Subcutaneous abdominal adipose tissue (tissue), 5 donors: ENCODE data around the gene FUT8.

Experiments
- H3K27ac ChIP-seq: one replicate; pipeline ENCODE4 v1.7.0; 2013; ENCODE audit warnings: low read depth, mild to moderate bottlenecking, inconsistent platforms, low read length, moderate library complexity
- H3K27me3 ChIP-seq, 5 donors: one replicate each; pipeline ENCODE4 v1.7.0; 2013; ENCODE audit warnings: low read length in 5 of 5, inconsistent platforms in 1 of 5; ENCODE audit not compliant: control insufficient read depth in 5 of 5, insufficient read depth in 4 of 5
- H3K36me3 ChIP-seq, 5 donors: one replicate each; pipeline ENCODE4 v1.7.0; 2013; ENCODE audit warnings: low read length in 5 of 5; ENCODE audit not compliant: control insufficient read depth in 5 of 5, insufficient read depth in 5 of 5
- H3K4me1 ChIP-seq, 5 donors: one replicate each; pipeline ENCODE4 v1.7.0; 2013; ENCODE audit warnings: low read length in 5 of 5, mild to moderate bottlenecking in 3 of 5, moderate library complexity in 1 of 5; ENCODE audit not compliant: control insufficient read depth in 5 of 5, insufficient read depth in 5 of 5
- H3K4me3 ChIP-seq, 5 donors: one replicate each; pipeline ENCODE4 v1.7.0; 2013; ENCODE audit warnings: low read length in 5 of 5, low read depth in 1 of 5
- H3K9ac ChIP-seq, 5 donors: one replicate each; pipeline ENCODE4 v1.7.0; 2013; ENCODE audit warnings: low read length in 5 of 5, mild to moderate bottlenecking in 4 of 5, moderate library complexity in 3 of 5
- H3K9me3 ChIP-seq, 5 donors: one replicate each; pipeline ENCODE4 v1.7.0; 2013; ENCODE audit warnings: low read length in 5 of 5; ENCODE audit not compliant: control insufficient read depth in 5 of 5
- donor health status: healthy.
- donor health status: healthy.
- donor health status: healthy.
- donor health status: healthy.
- donor health status: healthy.

FUT8 gene

GRCh38 chr14:65728604-65729003 is 316.1 kb downstream of the FUT8 start:
- Histone ChIP-seq H3K36me3 (peaks cover 0 to 26% (median 7%) of the 10 kb centered on the region in 5 donors), H3K4me3 (no peak overlapping the region), H3K27me3 (no peaks in the 10 kb centered on the region), H3K27ac (no peak overlapping the region), H3K9me3 (peaks cover 0 to 4% (median 0%) of the 10 kb centered on the region in 5 donors), H3K9ac (no peak overlapping the region), H3K4me1 (no peaks in the 10 kb centered on the region)

DNA sequence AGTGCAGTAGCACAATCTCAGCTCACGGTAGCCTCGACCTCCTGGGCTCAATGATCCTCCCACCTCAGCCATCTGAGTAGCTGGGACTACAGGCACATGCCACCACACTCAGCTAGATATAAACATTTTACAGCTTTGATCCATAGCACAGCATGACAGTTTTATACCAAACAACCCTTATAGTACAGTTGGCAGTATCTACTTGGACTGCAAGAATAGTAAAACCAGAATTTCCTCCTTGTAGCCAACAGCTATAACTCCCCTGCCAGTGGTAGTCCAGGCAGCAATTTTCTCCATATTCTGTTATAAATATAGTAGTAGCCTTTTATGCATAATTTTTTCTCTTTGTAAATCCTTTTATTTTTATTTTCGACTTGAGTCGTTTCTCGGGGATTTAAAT is 317.0 kb downstream of the FUT8 start:
- Histone ChIP-seq H3K9ac (no peak overlapping the region), H3K9me3 (peaks cover 0 to 4% (median 0%) of the 10 kb centered on the region in 5 donors)

GRCh38 chr14:65731933-65732506 is 319.5 kb downstream of the FUT8 start:
- Histone ChIP-seq H3K9ac (no peak overlapping the region), H3K36me3 (peaks cover 0 to 22% (median 9%) of the 10 kb centered on the region in 5 donors), H3K27ac (no peak overlapping the region), H3K27me3 (no peaks in the 10 kb centered on the region), H3K4me3 (no peak overlapping the region), H3K9me3 (peaks cover 0 to 4% (median 0%) of the 10 kb centered on the region in 5 donors), H3K4me1 (no peaks in the 10 kb centered on the region)

More for the DNA sequence above, 317.0 kb downstream of the FUT8 start:
- no peak overlapping the region for H3K4me3 ChIP-seq
- H3K27me3 ChIP-seq = no peaks in the 10 kb centered on the region
- H3K27ac ChIP-seq = no peak overlapping the region
- no peaks in the 10 kb centered on the region for H3K4me1 ChIP-seq
- peaks cover 0 to 27% (median 8%) of the 10 kb centered on the region in 5 donors for H3K36me3 ChIP-seq

- Histone ChIP-seq H3K9me3 (no peaks in the 10 kb centered on the region), H3K27me3 (no peaks in the 10 kb centered on the region), H3K27ac (no peak overlapping the region), H3K4me3 (no peak overlapping the region), H3K36me3 (peaks cover 7 to 25% (median 12%) of the 10 kb centered on the region in 5 donors), H3K4me1 (no peaks in the 10 kb centered on the region), H3K9ac (no peak overlapping the region)
Measured at GRCh38 chr14:65738339-65738738, 325.8 kb downstream of the FUT8 start.

- no peak overlapping the region for H3K4me3 ChIP-seq
- H3K9ac ChIP-seq = no peak overlapping the region
- H3K4me1 ChIP-seq = no peaks in the 10 kb centered on the region
- no peaks in the 10 kb centered on the region for H3K27me3 ChIP-seq
- H3K27ac ChIP-seq = no peak overlapping the region
- no peaks in the 10 kb centered on the region for H3K9me3 ChIP-seq
- peaks cover 7 to 10% (median 9%) of the 10 kb centered on the region in 5 donors for H3K36me3 ChIP-seq
Measured at GRCh38 chr14:65745396-65746190, 333.1 kb downstream of the FUT8 start.

DNA sequence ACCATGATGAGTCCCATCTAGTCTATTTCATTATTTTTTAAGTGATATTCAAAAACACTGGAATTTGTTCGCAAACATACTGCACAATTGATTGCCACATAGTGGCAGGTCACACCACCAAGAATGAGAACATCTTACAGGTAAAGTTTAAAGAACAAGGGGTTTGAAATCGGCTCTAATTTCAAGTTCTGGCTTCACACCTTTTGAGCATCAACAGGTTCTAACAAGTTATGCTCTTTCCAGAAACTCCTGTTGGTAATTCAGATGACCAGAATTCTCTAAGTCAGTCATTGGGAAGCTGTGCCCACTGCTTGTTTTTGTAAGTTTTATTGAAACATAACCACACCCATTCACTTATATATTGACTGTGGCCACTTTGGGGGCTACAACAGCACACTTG is 336.3 kb downstream of the FUT8 start:
- no peak overlapping the region for H3K9ac ChIP-seq
- H3K27me3 ChIP-seq = no peaks in the 10 kb centered on the region
- no peak overlapping the region for H3K27ac ChIP-seq
- no peaks in the 10 kb centered on the region for H3K4me1 ChIP-seq
- H3K9me3 ChIP-seq = no peaks in the 10 kb centered on the region
- no peak overlapping the region for H3K4me3 ChIP-seq
- no peaks in the 10 kb centered on the region for H3K36me3 ChIP-seq

DNA sequence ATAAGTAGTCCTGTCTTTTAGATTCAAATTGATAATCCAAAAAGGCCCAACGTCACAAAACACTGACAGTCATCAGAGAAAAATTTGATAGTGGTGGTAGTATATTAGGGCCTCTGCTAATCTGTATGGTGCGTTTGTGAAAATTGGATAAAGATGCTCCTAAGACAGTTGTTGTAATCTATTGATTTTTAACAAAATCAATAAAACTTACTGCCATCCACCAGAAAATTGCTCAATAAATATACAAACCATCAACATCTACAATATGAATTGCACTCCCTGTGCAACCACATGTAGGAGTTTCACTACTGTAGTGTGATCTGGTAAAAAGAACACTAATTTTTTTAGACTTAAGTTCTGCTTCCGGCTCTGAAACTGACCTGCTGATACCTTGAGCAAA is 336.8 kb downstream of the FUT8 start:
- no peak overlapping the region for H3K27ac ChIP-seq
- H3K9ac ChIP-seq = no peak overlapping the region
- H3K27me3 ChIP-seq = no peaks in the 10 kb centered on the region
- H3K4me1 ChIP-seq = no peaks in the 10 kb centered on the region
- no peaks in the 10 kb centered on the region for H3K9me3 ChIP-seq
- no peak overlapping the region for H3K4me3 ChIP-seq
- no peaks in the 10 kb centered on the region for H3K36me3 ChIP-seq

DNA sequence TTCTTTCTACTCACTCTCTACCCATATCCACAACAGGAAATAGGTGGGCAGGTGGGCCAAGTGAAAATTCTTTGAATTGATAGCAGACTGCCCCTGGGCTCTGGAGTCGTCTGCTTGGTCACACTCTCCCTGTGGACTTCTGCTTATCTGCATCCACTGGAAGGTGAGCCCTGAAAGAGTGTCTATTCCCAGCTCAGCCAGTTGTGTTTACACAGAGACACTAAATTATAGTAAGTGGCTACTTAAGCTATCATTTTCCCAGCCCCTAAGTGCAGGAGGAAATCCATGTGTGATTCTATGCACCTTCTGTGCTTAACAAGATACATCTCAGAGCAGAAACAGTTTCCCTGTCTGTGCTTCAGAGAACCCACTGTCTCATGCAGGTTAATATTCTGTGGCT is 338.4 kb downstream of the FUT8 start:
- Histone ChIP-seq H3K9me3 (no peaks in the 10 kb centered on the region), H3K27me3 (no peaks in the 10 kb centered on the region), H3K27ac (no peak overlapping the region), H3K9ac (no peak overlapping the region), H3K4me1 (no peaks in the 10 kb centered on the region), H3K36me3 (no peaks in the 10 kb centered on the region), H3K4me3 (no peak overlapping the region)

GRCh38 chr14:65751510-65751909 is 339.0 kb downstream of the FUT8 start:
- Histone ChIP-seq H3K9me3 (no peaks in the 10 kb centered on the region), H3K9ac (no peak overlapping the region), H3K27ac (no peak overlapping the region), H3K4me3 (no peak overlapping the region), H3K27me3 (no peaks in the 10 kb centered on the region), H3K4me1 (no peaks in the 10 kb centered on the region), H3K36me3 (no peaks in the 10 kb centered on the region)

DNA sequence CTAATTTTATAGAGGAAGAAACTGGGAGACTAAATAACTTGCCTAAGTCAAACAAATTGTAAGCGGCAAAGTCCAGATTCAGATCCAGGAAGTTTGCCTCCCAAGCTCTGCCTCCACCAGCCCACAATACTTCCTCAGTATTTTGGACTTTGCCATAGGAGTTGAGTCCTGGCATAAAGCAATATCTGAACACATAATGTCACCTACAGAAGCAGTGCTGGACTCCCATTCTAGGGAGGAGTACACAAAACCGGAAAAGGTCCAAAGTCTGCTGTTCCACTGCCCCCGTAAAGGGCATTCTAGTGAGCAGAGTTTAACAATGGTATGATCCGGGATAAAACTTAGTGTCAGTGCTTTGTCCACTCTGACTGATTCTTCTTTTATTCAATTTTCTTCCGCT is 340.5 kb downstream of the FUT8 start:
- Histone ChIP-seq H3K27ac (no peak overlapping the region), H3K9ac (no peak overlapping the region), H3K27me3 (no peaks in the 10 kb centered on the region), H3K4me3 (no peak overlapping the region), H3K36me3 (no peaks in the 10 kb centered on the region), H3K4me1 (no peaks in the 10 kb centered on the region), H3K9me3 (no peaks in the 10 kb centered on the region)
